ENCODE data around the gene VWA3A. TPM values are rescaled to one million over a fixed set of nuclear protein-coding genes. Genes with fewer than 3 reads are reported as not detected.

The VWA3A gene
- total RNA-seq, 1 donor from 2014 or later = 0.55 TPM

GRCh38 chr16:22177968-22178930 is 85.9 kb downstream of the VWA3A start:
- no peak for DNase-seq (ENCODE audit: low spot score)

GRCh38 chr16:22181426-22181825 is 89.1 kb downstream of the VWA3A start:
- no peak for DNase-seq (ENCODE audit: low spot score)

GRCh38 chr16:22181843-22182242 is 89.5 kb downstream of the VWA3A start:
- no peak for DNase-seq (ENCODE audit: low spot score)

DNA sequence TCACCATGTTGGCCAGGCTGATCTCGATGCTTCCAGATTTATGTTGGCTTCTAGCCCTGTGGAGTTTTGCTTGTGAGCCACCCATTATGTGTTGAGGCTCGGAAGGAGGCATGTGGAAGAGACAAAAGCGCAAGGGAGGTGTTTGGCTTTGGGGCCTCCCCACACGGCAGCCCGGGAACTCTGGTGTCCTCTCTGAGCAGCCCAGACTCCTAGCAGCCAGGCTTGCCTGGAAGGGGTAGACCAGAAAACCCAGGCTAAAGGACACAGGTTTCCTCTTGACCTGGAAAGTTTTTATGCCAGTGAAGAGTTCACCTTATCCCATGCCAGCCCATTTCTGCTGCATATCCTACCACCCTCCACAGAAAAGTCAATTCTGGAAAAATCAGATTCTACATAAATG is 91.0 kb downstream of the VWA3A start:
- no peak for DNase-seq (ENCODE audit: low spot score)

GRCh38 chr16:22183901-22184614 is 91.7 kb downstream of the VWA3A start:
- DNase-seq (ENCODE audit: low spot score) = no peak

DNA sequence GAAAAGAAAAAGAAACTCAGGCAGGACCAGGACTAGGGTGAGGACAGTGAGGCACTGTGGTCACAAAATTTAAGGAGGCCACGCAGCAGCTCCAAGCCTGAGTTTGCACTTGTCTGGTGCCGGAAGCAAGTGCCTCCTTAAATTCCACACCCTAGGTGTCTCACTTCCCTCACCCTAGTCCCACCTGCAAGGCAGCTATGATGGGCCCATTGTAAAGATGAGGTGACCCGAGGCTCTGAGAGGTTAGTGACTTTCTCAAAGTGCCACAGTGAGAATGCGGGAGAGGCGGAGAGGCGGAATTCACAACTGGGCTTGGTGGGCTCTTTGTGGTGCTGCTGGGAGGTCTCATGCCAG is 92.3 kb downstream of the VWA3A start:
- no peak for DNase-seq (ENCODE audit: low spot score)

- no peak for DNase-seq (ENCODE audit: low spot score)
These were observed 94.2 kb downstream of the VWA3A start for GRCh38 chr16:22186517-22186916.

DNA sequence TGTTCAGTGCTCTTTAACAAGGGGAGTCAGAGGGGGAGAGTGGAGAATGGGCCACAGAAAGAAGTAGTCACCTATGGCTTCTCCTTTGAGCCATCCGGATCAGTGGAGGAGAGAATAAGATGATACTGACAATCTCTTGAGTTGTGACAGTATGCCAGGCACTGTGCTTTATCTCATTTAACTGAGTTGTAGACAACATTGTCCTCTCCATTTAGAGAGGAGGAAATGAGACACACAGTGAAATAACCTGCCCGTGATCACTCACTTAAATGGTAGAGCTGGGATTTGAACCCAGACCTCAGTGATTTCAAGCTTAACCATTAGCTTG is 95.9 kb downstream of the VWA3A start:
- DNase-seq (ENCODE audit: low spot score) = no peak

DNA sequence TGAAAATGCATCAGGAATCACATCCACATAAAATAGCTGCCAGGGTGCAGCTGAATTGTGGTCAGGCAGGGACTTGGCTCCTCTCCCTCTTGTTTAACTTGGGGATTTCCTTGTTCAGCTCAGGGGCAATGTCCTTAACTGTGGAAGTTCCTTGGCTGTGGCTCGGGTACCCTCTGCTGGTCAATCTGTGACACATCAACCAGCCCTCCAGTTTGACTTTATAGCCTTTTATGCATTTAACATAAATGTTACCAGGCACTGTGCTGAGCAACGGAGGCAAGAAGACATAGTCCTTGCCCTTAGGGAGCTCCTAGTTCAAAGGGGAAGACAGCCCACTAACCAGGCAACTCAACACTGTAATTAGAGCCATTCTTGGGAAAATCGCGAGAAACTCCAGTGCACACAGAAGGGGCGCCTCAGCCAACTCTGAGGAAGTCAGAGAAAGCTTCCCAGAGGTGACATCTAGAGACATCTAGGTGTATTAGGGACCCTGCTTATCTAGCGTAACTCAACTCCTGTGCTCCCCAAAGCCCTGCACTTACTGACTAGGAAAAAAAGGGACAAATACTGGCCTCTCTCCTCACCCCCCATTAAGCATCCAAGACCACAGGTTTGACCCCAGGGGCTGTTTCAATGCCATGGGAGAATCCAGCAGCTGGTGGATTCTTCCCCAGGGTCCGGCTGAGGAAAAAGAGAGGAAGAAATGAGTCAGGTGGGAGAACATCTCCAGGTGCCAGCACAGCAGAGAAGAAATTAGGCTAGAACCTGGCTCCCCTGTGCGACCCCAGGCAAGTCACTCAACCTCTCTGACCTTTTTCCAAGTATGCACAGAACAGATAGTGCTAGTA is 96.5 kb downstream of the VWA3A start:
- no peak for DNase-seq (ENCODE audit: low spot score)

GRCh38 chr16:22189473-22190080 is 97.2 kb downstream of the VWA3A start:
- DNase-seq (ENCODE audit: low spot score) = no peak

DNA sequence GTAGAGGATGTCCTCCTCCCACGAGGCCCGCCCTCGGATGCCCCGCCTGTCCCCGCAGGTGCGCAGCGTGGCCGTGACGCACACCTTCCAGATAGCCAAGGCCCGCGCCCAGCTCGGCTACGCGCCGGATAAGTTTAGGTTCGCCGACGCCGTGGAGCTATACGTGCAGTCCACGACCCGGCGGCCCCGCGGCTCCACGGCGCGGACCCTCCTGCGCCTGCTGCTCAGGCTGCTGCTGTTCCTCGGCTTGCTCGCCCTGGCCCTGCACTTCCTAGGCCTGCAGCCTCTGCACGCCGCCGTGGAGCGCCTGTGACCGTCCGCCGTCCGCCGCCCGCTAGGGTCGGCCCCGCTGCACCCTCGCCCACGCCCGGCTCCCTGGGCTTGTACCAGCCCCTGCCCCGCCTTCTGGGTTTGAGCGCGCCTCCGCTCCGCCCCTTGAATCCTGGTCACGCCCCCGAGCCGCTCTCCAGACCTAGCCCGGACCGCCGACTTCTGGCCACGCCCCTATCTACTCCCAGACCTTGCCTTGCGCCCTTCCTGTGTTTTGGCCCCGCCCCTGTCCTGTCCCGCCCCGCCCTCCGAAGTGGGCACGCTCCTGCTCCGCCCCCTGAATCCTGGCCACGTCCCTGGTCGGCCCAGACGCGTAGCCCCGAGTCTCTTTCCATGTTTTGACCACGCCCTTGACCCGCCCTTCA is 97.9 kb downstream of the VWA3A start:
- DNase-seq (ENCODE audit: low spot score) = peak; percentile 100

GRCh38 chr16:22190776-22191531 is 98.6 kb downstream of the VWA3A start:
- peak; percentile 99 for DNase-seq (ENCODE audit: low spot score)

- DNase-seq (ENCODE audit: low spot score) = no peak
These were observed 99.4 kb downstream of the VWA3A start for GRCh38 chr16:22191532-22192260.

GRCh38 chr16:22192261-22193062 is 100.1 kb downstream of the VWA3A start:
- DNase-seq (ENCODE audit: low spot score) = peak; percentile 92

DNA sequence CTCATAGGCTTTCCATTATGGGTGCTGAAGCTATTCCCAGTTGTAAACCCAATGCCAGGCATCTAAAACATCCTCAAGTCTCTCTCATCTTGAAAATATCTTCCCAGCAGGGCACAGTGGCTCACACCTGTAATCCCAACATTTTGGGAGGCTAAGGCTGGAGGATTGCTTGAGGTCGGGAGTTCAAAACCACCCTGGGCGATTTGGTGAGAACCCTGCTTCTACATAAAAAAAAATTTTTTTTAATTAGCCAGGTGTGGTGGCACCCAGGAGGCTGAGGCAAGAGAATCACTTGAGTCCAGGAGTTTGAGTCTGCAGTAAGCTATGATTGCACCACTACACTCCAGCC is 100.7 kb downstream of the VWA3A start:
- no peak for DNase-seq (ENCODE audit: low spot score)

DNA sequence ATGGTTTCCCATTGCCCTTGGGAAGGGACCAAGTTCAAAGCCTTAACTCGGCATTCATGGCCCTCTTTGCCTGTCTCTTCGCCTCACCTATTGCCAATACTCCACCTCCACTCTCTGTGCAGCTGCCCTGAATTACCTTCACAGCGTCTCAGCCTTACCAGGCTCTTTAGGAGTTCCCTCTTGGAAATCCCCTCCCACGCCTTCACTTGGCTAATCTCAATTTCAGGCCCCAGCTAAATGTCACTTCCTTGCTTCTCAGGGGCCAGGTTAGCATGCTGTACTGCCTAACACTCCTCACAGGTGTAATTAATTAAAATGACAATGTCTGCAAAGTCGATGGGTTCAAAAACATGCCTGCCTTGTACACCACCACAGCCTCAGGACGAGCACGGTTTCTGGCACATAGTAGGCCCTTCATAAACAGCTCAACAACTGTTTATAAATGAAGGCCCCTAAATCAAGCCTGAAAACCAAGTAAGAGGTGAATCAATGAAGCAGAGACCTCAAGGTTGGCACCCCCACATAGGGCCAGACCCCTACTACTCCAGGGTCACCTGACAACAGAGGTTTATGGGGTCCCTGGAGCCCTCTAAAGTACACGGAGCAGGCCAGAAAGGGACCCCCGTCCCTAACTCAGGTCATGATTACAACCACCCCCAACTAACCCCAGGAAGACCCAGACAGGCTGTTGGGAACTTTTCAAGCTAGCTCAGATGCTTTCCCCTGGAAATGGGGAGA is 102.5 kb downstream of the VWA3A start:
- DNase-seq (ENCODE audit: low spot score) = no peak

DNA sequence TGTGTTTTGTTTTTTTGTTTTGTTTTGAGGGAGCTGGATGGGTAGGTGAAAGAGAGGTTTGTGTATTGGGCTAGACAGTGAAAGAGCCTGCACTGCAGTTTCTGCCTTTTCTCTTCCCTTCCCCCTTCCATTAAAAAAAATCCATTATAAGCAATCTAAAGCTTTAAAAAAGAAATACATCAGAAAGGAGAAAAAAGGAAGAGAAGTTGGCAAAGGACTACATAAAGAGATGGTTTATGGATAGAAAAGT is 103.0 kb downstream of the VWA3A start:
- DNase-seq (ENCODE audit: low spot score) = no peak

All from mesenteric fat pad (tissue), 1 donor.